NCI-H2227 (cell line): ENCODE data around the gene DHX34.
"Not testable (repeated sequence)": the region's sequence is repeated elsewhere in the genome, so short reads cannot be mapped to it uniquely, and the experiment has no call there.

Experiments
- DNase-seq: peaks from one replicate; lab custom pipeline; 2025; ENCODE audit not compliant: unreplicated experiment; lab: John Stamatoyannopoulos, UW

DHX34 gene

DNA sequence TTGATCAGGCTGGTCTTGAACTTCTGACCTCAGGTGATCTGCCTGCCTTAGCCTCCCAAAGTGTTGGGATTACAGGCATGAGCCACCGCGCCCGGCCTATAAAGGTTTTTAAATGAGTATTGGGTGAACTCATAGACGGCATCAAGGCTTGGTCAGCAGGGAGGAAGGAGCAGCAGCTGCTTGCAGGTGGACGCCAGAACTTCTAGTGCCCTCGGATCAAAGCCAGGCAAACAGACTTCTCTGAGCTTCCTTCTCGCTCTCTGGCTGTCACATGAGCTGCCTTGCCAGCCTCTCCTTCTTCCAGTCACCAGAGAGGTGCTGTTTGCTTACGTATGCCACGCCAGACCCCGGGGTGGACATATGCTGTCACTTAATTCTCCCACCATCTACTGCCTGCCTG, 16.3 kb downstream of the DHX34 start:
- not testable (repeated sequence) for DNase-seq

DNA sequence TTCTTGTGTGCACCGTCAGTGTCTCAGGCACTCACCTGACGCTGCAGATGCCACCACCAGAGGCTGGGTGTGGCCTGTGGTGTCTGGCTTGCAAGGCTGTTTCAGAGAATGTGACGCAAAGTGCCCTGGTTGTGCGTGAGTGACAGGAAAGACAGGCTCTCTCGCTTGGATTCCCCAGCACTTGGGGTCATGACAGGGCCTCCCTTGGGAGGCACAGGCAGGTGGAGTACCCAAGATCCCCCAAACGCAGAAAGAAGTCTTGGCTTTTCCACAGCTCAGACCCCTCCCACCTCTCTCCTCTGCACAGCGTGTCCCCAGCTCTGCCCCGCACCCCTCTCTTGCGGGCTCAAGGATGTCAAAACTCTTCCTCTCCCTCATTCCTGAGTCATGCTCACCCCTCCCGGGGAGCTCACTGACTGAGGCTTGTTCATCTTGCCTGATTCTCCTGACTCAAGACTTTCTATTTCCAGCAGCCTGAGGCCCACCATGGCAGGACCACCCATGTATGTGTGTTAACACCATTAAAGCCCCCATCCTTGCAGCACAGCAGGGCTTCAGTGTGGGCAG, 21.0 kb downstream of the DHX34 start:
- no peak for DNase-seq

DNA sequence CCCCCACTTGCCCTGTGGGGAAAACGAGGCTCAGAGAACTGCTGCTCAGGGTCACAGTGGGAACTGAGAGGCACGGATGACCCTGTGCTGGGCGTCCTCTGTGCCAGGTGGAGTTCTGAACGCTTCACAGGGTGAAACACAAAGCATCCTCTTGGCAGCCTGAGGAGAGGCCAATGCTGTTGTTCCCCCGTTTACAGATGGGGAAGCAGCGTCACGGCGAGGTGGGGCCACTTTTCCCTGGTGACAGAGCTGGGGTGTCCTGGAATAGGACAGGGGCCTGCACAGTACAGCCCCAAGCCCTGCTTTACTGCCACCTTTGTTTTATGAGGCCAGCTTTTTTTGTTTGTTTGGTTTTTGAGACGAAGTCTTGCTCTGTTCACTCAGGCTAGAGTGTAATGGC, 22.1 kb downstream of the DHX34 start:
- no peak for DNase-seq

DNA sequence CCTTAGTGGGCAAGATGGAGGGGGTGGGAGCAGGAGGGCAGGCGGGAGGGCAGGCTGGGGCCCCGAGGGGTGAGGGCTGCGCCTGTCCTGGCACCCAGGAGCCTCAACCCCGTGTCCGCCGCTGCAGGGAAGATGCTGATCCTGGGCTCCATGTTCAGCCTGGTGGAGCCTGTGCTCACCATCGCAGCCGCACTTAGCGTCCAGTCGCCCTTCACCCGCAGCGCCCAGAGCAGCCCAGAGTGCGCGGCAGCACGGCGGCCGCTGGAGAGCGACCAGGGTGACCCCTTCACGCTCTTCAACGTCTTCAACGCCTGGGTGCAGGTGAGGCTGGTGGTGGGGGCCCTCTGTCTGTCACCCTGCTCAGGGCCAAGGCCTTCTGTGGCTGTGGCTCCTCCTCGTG, 23.5 kb downstream of the DHX34 start:
- no peak for DNase-seq

DNA sequence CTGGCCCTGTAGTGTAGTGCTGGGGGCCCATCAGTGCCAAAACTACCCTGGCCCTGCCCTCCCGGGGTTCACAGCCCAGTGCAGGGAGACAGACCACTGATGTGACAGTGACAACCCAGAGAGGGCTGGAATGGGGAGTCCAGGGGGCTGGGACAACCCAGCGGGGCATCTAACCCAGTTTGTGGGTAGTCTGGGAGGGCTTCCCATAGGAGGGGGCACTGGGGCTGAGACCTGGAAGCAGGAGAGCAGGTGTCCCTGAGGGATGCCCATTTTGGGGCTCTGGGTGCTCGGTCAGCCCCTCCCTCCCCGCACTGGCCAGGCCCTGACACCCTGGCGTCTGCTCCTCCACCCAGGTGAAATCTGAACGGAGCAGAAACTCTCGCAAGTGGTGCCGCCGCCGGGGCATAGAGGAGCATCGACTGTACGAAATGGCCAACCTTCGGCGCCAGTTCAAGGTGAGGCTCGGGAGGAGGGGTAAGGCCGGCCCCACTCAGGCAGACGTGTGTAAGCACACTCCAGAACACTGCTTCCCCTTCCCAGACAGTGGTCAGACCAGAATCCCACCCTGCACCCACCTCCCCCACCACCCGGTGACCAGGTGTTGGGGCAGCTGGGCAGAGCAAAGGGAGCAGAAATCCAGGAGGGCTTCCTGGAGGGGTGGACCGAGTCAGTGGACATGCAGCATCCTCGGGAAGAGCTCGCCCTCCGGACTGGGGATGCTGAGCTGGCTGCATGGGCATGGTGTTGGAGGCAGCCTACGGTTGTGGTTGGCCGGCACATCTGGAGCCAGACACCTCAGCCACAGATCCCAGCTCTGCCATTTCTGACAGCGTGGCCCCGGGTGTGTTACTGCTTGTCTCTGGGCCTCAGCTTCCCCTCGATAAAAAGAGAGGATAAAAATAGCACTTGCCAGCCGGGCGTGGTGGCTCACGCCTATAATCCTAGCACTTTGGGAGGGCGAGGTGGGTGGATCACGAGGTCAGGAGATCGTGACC, 24.4 kb downstream of the DHX34 start:
- no peak for DNase-seq

DNA sequence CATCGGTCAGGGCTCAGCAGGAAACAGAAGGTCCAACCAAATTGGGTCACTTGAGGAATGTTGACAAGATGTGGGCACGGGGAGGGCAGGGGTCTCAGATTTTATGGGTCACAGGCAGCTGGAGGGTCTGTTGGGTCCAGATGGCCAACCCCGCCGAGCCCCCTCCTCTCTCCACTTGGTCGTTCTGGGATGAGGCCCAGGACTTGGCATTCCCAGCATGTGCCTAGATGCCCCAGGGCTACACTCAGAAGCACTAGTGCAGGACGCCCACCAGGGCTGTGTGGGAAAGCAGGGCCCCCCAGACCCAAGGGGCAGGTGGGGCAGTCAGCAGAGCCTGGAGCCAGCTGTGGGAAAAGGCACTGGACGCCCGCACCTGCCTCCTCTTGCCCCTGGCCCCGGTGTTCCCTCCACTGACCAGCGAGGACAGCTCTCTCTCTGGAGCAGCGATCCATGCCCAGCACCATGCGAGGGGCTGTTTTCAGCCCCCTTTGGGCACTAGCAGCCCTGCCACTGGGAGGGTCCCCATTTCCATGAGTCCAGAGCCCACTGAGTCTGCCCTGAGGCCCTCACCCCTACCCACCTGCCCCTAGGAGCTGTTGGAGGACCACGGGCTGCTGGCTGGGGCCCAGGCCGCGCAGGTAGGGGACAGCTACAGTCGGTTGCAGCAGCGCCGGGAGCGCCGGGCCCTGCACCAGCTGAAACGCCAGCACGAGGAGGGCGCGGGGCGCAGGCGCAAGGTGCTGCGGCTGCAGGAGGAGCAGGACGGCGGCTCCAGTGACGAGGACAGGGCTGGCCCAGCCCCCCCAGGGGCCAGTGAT, 26.0 kb downstream of the DHX34 start:
- DNase-seq: no peak

DNA sequence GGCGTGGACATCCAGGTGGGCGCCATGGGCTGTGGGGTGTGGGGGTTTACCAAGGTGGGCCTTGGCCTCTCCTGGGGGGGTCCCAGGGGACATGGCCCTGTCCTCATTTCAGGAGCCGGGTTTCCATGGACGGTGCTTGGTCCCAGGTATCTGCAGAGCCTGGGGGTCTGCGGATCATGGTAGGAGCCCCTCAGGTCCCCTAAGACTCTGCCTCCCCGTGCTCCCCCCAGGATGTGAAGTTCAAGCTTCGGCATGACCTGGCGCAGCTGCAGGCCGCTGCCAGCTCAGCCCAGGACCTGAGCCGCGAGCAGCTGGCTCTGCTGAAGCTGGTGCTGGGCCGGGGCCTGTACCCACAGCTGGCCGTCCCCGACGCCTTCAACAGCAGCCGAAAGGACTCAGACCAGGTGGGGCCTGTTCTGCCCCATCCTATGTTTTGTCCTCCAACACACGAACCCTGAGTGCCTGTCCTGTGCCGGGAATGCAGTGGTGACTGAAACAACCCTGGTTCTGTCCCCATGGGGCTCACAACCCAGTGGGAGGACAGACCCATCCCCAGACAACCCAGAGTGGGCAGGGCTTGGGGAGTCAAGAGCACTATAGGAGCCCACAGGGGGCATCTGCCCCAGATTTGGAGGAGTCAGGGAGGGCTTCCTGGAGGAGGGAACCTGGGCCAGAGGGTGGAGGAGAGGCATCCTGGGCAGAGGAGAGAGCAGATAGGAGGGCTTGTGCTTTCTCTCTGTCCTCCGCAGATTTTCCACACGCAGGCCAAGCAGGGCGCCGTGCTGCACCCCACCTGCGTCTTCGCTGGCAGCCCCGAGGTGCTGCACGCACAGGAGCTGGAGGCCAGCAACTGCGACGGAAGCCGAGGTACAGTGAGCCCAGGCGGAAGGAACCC, 26.8 kb downstream of the DHX34 start:
- no peak for DNase-seq

DNA sequence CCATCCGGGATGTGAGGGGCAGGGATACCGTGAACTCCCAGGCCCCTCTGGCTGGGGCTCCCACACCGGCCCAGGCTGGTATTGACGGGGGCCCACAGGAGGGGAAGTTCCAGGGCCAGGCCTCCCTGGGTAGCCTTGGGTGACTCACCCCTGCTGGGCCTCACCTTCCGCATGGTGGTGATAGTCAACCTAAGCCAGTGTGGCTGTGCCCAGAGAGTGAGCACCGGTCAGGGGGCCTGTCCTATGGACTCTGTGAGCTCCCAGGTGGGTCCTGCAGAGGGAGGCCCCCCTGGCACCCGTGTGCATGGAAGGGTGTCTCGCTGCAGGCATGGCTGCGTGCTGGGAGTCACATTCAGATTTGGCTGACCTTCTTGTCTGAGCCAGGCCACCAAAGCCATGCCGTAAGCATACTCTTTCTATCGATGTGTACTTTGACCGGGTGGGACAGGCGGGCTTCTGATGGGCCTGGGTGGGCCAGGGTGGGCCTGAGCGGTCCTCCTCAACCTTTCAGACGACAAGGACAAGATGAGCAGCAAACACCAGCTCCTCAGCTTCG, 27.6 kb downstream of the DHX34 start:
- DNase-seq: no peak

DNA sequence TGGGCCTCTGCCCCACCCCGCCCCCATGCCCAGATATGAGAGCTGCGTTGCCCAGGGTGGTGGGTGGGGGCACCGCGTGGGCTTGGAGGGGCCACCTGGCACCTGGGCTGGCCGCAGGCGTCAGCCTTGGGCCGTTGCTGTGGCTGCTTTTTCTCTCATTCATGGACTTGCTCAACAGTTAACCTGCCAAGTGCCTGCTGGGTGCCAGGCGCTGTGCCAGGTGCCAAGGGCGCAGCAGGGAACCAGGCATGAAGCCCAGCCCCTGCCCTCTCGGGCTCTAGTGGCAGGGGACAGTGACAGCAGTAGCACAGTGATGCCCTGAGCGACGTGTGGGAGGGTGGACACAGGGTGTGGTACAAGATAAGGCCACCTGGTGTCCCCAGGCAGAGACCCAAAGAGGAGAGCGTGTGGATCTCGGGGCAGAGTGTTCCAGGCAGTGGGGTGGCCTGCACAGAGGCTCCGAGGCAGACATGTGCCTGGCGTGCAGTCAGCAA, 28.1 kb downstream of the DHX34 start:
- DNase-seq: no peak

DNA sequence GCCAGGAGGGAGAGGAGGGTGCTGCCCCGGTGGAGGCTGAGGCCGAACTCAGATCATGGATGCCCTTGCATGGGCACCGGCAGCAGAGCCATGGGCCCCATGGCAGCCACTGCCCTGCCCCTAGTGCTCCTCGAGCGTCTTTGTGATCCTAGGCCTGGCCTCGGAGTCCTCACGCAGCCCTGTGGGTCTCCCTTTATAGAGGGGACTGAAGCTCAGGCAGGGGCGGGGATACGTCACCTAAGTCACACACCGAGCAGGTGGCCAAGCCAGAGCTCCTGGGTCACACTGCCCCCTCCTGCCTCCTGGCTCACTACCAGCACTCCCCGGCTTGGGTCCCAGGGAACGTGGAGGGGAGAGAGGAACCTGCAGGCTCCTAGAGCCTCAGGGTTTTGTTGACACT, 28.7 kb downstream of the DHX34 start:
- no peak for DNase-seq

DNA sequence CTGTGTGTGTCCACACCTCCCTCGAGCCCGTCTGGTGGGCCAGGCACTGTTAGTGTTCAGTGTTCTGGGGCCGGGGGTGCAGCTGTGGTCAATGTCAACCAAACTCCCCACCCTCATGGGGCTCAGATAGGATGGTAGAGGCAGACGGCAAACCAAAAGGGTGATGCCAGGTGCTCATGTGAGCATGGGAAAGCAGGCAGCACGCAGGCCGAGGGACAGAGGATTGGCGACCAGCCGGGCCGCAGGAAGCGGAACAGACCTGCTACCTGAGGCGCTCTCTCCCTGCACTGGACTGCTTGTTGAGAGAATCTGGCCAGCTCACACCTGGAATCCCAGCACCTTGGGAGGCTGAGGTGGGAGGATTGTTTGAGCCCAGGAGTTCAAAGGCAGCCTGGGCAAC, 29.1 kb downstream of the DHX34 start:
- DNase-seq: no peak

DNA sequence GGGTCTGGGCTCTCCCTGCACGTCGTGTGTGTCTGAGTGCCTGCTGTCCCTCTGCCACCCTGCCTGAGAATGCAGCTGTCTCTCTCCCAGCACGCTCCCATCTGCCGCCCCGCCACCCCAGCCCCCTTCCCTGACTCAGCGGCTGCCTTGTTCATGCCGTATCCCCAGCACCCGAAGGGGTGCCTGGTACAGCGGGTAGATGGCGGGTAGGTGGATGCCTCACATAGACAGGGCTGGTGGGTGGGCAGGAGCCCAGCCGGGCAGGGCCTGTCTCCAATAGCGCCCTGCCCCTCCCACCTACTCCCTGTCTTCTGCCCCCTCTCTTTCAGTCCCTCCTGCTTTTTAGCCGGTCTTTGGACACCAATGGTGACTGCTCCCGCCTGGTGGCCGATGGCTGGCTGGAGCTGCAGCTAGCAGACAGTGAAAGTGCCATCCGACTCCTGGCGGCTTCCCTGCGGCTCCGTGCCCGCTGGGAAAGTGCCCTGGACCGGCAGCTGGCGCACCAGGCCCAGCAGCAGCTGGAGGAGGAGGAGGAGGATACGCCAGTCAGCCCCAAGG, 30.3 kb downstream of the DHX34 start:
- DNase-seq: peak; percentile 35

DNA sequence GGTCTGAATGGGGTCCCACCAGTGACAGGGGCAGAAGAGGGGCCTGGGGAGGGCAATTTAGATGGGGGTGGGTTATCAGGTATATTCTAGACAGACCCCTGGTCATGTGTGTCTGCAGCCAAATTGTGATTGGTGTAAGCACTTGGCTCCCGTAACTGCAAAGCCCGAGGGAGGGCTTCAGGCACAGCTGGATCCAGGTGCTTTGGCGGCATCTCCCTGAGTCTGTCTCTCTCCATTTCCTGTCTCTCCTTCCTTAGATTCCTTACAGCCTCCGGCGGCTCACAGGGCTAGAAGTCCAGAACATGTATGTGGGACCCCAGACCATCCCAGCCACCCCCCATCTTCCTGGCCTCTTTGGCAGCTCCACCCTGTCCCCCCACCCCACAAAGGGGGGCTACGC, 31.4 kb downstream of the DHX34 start:
- no peak for DNase-seq

DNA sequence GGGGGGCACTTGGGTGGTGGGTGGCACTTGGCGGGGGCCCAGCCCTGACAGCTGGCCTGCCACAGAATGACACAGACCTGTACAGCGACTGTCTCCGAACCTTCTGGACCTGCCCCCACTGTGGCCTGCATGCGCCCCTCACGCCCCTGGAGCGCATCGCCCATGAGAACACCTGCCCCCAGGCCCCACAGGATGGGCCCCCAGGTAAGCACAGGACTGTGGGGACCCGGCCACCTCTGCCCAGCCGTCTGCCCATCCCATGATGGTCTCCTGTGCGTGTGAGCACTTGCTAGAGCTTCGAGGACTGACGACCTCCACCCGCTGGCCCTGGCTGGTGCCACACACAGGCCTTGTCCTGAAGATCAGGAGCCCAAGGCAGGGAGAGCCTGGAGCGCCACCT, 32.0 kb downstream of the DHX34 start:
- DNase-seq: no peak

DNA sequence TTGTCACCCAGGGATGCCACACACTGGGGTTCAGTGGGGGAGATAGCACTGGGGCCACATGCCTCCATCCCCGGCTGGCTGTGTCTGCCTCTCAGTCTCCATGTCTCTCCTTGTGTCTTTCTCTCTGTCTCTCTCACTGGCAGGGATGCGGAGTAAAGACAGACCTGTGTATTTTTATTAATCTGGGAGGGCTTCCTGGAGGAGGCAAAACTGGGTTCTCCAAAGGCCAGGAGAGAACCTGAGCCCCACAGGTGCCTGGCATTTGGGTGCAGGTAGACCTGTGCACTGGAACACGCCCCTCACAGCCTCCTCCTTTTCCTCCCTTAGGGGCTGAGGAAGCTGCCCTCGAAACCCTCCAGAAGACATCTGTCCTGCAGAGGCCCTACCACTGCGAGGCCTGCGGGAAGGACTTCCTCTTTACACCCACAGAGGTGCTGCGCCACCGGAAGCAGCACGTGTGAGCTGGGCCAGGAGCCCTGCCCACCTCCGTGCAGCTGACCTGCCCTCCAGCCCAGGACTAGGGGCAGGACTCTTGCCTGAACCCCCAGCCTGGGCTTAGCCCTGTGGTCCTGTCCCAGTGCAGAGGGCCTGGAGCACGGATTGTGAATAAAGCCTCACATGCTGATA, 32.7 kb downstream of the DHX34 start:
- no peak for DNase-seq

DNA sequence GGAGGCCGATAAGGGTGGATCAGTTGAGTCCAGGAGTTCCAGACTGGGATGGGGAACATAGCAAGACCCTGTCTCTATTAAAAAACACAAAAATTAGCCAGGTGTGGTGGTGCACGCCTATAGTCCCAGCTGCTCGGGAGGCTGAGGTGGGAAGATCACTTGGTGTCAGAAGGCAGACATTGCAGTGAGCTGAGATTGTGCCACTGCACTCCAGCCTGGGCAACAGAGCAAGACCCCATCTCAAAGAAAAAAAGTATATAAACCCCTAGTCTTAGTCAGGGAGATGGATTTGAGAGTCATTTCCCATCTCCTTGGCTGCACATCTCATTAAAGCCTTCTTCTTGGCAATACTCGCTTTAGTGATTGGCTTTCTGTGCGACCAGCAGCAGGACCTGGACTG, 34.8 kb downstream of the DHX34 start:
- DNase-seq: not testable (repeated sequence)

DNA sequence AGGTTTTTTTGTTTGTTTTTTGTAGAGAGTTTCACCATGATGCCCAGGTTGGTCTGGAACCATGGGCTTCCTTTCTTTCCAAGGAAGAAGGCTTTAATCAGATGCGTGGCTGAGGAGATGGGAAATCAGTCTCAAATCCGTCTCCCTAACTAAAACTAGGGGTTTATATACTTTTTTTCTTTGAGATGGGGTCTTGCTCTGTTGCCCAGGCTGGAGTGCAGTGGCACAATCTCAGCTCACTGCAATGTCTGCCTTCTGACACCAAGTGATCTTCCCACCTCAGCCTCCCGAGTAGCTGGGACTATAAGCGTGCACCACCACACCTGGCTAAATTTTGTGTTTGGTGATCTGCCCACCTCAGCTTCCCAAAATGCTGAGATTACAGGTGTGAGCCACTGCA, 35.4 kb downstream of the DHX34 start:
- not testable (repeated sequence) for DNase-seq

DNA sequence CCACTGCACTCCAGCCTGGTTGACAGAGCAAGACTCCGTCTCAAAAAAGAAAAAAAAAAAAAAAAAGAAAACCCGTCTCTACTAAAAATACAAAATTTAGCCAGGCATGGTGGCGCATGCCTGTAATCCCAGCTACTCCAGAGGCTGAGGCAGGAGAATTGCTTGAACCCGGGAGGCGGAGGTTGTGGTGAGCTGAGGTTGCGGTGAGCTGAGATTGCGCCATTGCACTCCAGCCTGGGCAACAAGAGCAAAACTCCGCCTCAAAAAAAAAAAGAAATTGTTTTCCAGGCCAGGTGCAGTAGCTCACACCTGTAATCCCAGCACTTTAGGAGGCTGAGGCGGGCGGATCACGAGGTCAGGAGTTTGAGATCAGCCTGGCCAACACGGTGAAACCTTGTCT, 37.5 kb downstream of the DHX34 start:
- not testable (repeated sequence) for DNase-seq

DNA sequence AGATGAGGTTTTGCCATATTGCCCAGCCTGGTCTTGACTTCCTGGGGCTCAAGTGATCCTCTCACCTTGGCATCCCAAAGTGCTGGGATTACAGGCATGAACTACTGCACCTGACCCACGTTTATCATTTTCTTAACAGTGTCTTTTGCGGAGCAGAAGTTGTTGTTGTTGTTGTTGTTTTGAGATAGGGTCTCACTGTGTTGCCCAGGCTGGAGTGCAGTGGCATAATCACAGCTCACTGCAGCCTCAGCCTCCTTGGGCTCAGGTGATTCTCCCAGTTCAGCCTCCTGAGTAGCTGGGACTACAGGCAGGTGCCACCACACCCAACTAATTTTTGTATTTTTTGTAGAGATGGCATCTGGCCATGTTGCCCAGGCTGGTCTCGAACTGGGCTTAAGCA, 38.5 kb downstream of the DHX34 start:
- not testable (repeated sequence) for DNase-seq
